Lower lobe of right lung (tissue), 2 donors: Measurements from ENCODE around the gene MNDA. TPM values are rescaled to one million over a fixed set of nuclear protein-coding genes. Genes with fewer than 3 reads are reported as not detected.

Experiments
- ATAC-seq, 2 donors: fragments of 200-7000 bp; cut with Tn5 transposase; one replicate each; pipeline ENCODE4 v1.9.1; 2020 to 2022; ENCODE audit warnings: mild to moderate bottlenecking in 2 of 2, moderate library complexity in 2 of 2
- DNase-seq: peaks from one replicate; pipeline ENCODE4 v3.0.0-alpha.2; 2020
- H3K27ac ChIP-seq: fragments of 200-600 bp; one replicate; pipeline ENCODE4 v1.8.0; 2022
- H3K27me3 ChIP-seq: fragments of 200-600 bp; one replicate; pipeline ENCODE4 v1.8.0; 2022; ENCODE audit warnings: low read depth
- H3K36me3 ChIP-seq: fragments of 200-600 bp; one replicate; pipeline ENCODE4 v1.8.0; 2022; ENCODE audit warnings: mild to moderate bottlenecking
- H3K4me1 ChIP-seq: fragments of 200-600 bp; one replicate; pipeline ENCODE4 v1.8.0; 2022
- H3K4me3 ChIP-seq: fragments of 200-600 bp; one replicate; pipeline ENCODE4 v1.8.0; 2022; ENCODE audit warnings: mild to moderate bottlenecking
- H3K9me3 ChIP-seq: fragments of 200-600 bp; one replicate; pipeline ENCODE4 v1.8.0; 2022
- intact Hi-C: fragments of 100-400 bp; cut with DNase I; formaldehyde crosslinking; loops from one replicate; pipeline ENCODE4 v1.11.0; 2022
- total RNA-seq: library from RNA; stranded (reverse); fragmentation: NEBNext Ultra II Directional; extraction: Animal tissue kit (Norgen Biotek cat#: 25700); gene quantifications from one replicate; pipeline ENCODE4 v1.2.1, GENCODE V29; 2021
- TF ChIP-seq, protein P1 (sequence below): fragments of 200-600 bp; IDR thresholded peaks from one replicate; pipeline ENCODE4 v1.8.0; 2022; ENCODE audit warnings: antibody characterized with exemption, mild to moderate bottlenecking
- donor health status: DM: no; HTN: yes; CAD: no; lungs with severe emphysema.

MNDA gene
- total RNA-seq, 1 donor from 2014 or later, result 84.3 TPM

DNA sequence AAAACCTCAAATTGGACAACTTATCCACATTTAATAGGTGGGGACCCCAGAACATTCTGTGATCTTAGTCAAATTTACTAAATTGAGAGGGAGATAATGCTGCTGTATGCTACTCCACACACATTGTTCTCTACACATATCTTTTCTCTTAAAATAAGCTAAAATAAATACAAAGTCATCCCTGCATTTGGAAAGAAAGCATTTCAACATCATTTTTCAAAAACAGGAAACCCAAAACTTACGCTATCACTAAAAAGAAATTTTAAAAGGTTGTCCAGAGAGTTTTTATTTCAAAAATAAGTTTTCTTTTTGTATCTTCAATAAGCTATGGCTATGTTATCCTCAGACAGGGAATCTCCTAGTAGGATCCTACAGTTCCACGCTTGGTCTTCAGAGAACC is 30.6 kb upstream of the MNDA start:
- TF ChIP-seq, protein P1, sequence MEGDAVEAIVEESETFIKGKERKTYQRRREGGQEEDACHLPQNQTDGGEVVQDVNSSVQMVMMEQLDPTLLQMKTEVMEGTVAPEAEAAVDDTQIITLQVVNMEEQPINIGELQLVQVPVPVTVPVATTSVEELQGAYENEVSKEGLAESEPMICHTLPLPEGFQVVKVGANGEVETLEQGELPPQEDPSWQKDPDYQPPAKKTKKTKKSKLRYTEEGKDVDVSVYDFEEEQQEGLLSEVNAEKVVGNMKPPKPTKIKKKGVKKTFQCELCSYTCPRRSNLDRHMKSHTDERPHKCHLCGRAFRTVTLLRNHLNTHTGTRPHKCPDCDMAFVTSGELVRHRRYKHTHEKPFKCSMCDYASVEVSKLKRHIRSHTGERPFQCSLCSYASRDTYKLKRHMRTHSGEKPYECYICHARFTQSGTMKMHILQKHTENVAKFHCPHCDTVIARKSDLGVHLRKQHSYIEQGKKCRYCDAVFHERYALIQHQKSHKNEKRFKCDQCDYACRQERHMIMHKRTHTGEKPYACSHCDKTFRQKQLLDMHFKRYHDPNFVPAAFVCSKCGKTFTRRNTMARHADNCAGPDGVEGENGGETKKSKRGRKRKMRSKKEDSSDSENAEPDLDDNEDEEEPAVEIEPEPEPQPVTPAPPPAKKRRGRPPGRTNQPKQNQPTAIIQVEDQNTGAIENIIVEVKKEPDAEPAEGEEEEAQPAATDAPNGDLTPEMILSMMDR, result no peak
- no peak for ATAC-seq
- no peaks in the 10 kb centered on the region for H3K9me3 ChIP-seq
- H3K36me3 ChIP-seq, result no peaks in the 10 kb centered on the region
- no peak for DNase-seq
- intact Hi-C loops, result no loop called here
- H3K4me1 ChIP-seq, result no peaks in the 10 kb centered on the region
- no peak overlapping the region for H3K27ac ChIP-seq
- no peaks in the 10 kb centered on the region for H3K27me3 ChIP-seq
- no peak overlapping the region for H3K4me3 ChIP-seq

- intact Hi-C loops, result no loop called here
- no peaks in the 10 kb centered on the region for H3K4me1 ChIP-seq
- ATAC-seq (peak in 1 of 2 donors; percentile 32), DNase-seq (no peak)
- no peak overlapping the region for H3K4me3 ChIP-seq
- H3K27ac ChIP-seq, result no peak overlapping the region
- TF ChIP-seq, protein P1, result no peak
- H3K27me3 ChIP-seq, result no peaks in the 10 kb centered on the region
- H3K9me3 ChIP-seq, result no peaks in the 10 kb centered on the region
- H3K36me3 ChIP-seq, result no peaks in the 10 kb centered on the region
These were observed 29.8 kb upstream of the MNDA start for GRCh38 chr1:158801396-158801795.

- no peaks in the 10 kb centered on the region for H3K27me3 ChIP-seq
- ATAC-seq (no peak), DNase-seq (no peak)
- TF ChIP-seq, protein P1, result no peak
- no peaks in the 10 kb centered on the region for H3K36me3 ChIP-seq
- H3K27ac ChIP-seq, result no peak overlapping the region
- no peaks in the 10 kb centered on the region for H3K4me1 ChIP-seq
- H3K9me3 ChIP-seq, result no peaks in the 10 kb centered on the region
- no peak overlapping the region for H3K4me3 ChIP-seq
- intact Hi-C loops, result no loop called here
These were observed 27.5 kb upstream of the MNDA start for GRCh38 chr1:158803678-158804077.

GRCh38 chr1:158806916-158807536 is 24.1 kb upstream of the MNDA start:
- no peak for DNase-seq
- Histone ChIP-seq H3K4me1 (no peaks in the 10 kb centered on the region), H3K27ac (no peak overlapping the region), H3K36me3 (no peaks in the 10 kb centered on the region), H3K27me3 (no peaks in the 10 kb centered on the region), H3K4me3 (no peak overlapping the region), H3K9me3 (no peaks in the 10 kb centered on the region)
- no peak for ATAC-seq
- intact Hi-C loops, result no loop called here
- TF ChIP-seq, protein P1, result no peak

- Histone ChIP-seq H3K4me1 (no peaks in the 10 kb centered on the region), H3K27me3 (no peaks in the 10 kb centered on the region), H3K27ac (no peak overlapping the region), H3K4me3 (peak overlapping the region; percentile 7), H3K9me3 (no peaks in the 10 kb centered on the region), H3K36me3 (no peaks in the 10 kb centered on the region)
- TF ChIP-seq, protein P1, result no peak
- DNase-seq, result no peak
- ATAC-seq, result peak; percentile 51 to 69
- intact Hi-C loops, result no loop called here
These were observed 21.9 kb upstream of the MNDA start for GRCh38 chr1:158809256-158809655.
